Mucosa of stomach (tissue), 1 donor: ENCODE results near the gene CARD11.

ENCODE experiments used
- H3K27me3 ChIP-seq: one replicate; pipeline ENCODE4 v1.7.0; 2013; ENCODE audit warnings: mild to moderate bottlenecking, low read length; ENCODE audit not compliant: control insufficient read depth, insufficient read depth
- H3K36me3 ChIP-seq: one replicate; pipeline ENCODE4 v1.7.0; 2013; ENCODE audit warnings: low read length; ENCODE audit not compliant: control insufficient read depth, insufficient read depth
- H3K4me1 ChIP-seq: one replicate; pipeline ENCODE4 v1.7.0; 2013; ENCODE audit warnings: mild to moderate bottlenecking, low read length; ENCODE audit not compliant: control insufficient read depth, insufficient read depth
- H3K4me3 ChIP-seq: one replicate; pipeline ENCODE4 v1.7.0; 2013; ENCODE audit warnings: low read length
- H3K9ac ChIP-seq: one replicate; pipeline ENCODE4 v1.7.0; 2013; ENCODE audit warnings: mild to moderate bottlenecking, low read length, moderate library complexity
- H3K9me3 ChIP-seq: one replicate; pipeline ENCODE4 v1.7.0; 2013; ENCODE audit warnings: mild to moderate bottlenecking, low read length, moderate library complexity; ENCODE audit not compliant: control insufficient read depth
- donor health status: Pancreatic carcinoma.

Gene CARD11

DNA sequence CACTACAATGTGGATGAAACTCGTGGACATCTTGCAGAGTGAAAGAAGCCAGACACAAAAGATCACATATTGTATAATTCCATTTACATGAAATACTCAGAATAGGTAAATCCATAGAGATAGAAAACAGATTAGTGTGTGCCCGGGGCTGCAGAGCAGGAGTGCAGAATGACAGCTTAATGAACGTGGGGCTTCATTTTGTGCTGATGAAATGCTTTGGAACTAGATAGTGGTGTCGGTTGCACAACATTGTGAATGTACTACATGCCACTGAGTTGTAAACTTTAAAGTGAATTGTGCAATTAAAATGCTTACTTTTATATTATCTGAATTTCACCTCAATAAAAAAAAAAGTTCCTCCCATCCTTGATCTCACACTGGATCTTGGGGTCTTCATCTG, 31.8 kb upstream of the CARD11 start:
- no peak overlapping the region for H3K4me3 ChIP-seq
- no peaks in the 10 kb centered on the region for H3K4me1 ChIP-seq
- no peaks in the 10 kb centered on the region for H3K36me3 ChIP-seq
- no peak overlapping the region for H3K9ac ChIP-seq
- no peaks in the 10 kb centered on the region for H3K9me3 ChIP-seq
- no peaks in the 10 kb centered on the region for H3K27me3 ChIP-seq

DNA sequence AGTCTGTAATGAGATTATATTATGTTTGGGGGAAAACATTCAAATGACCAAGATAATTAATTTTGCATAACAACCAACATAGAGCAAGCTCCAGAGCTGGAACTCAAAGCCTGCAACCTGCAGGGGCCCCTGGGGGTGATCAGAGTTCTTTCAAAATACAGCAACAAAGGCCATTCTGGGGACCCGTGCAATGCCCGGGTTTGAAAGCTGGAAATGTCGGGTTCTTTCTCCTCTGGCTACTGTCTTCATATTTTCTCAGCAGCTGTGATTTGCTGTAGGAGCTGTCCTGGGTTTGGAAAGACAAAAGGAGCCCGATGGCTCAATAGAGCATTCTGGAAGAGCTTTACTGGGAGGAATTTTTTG, 30.8 kb upstream of the CARD11 start:
- H3K4me1 ChIP-seq = no peaks in the 10 kb centered on the region
- no peaks in the 10 kb centered on the region for H3K9me3 ChIP-seq
- no peak overlapping the region for H3K4me3 ChIP-seq
- H3K27me3 ChIP-seq = no peaks in the 10 kb centered on the region
- no peaks in the 10 kb centered on the region for H3K36me3 ChIP-seq
- H3K9ac ChIP-seq = no peak overlapping the region

DNA sequence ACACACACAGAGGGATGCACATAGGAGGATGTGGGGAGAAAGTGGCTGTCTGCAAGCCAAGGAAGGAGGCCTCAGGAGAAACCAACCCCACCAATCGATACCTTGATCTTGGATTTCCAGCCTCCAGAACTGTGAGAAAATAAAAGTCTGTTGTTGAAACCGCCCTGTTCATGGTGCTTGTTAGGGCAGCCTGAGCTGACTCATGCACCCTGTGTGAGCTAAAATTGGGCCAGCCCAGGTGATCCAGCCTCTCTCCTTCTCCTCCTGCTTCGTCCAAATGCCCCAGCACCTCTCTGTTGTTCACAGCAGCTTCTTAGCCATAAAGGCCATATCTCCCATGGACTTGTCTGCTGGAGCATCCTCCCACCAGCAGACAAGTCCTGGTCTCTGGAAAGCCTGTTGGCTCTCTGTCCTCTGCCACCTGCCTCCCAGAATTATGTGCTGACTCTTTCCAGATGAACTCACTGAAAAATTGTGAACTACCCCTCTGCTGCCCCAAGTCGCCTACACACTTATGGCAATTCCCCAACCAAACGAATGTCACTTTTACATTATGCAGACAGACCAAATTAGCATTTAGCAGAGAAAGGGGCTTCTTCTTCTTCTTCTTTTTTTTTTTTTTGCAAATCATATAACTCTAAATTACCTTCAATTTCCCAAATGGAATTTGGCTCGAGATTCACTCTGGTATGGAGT, 30.2 kb upstream of the CARD11 start:
- no peaks in the 10 kb centered on the region for H3K27me3 ChIP-seq
- H3K9me3 ChIP-seq = no peaks in the 10 kb centered on the region
- no peak overlapping the region for H3K9ac ChIP-seq
- no peaks in the 10 kb centered on the region for H3K36me3 ChIP-seq
- H3K4me3 ChIP-seq = no peak overlapping the region
- no peaks in the 10 kb centered on the region for H3K4me1 ChIP-seq

DNA sequence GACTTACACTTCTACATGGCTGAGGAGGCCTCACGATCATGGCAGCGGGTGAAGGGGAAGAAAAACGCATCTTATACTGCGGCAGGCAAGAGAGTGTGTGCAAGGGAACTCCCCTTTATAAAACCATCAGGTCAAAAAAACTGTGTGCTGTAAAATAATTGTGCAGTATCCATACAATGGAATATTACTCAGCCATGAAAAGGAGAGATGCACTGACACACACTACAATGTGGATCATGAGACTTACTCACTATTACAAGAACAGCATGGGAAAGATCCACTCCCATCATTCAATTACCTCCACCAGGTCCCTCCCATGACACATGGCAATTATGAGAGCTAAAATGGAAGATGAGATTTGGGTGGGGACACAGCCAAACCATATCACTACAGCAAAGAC, 27.2 kb upstream of the CARD11 start:
- no peaks in the 10 kb centered on the region for H3K27me3 ChIP-seq
- H3K9ac ChIP-seq = no peak overlapping the region
- H3K4me3 ChIP-seq = no peak overlapping the region
- H3K36me3 ChIP-seq = no peaks in the 10 kb centered on the region
- H3K4me1 ChIP-seq = no peaks in the 10 kb centered on the region
- H3K9me3 ChIP-seq = no peaks in the 10 kb centered on the region

DNA sequence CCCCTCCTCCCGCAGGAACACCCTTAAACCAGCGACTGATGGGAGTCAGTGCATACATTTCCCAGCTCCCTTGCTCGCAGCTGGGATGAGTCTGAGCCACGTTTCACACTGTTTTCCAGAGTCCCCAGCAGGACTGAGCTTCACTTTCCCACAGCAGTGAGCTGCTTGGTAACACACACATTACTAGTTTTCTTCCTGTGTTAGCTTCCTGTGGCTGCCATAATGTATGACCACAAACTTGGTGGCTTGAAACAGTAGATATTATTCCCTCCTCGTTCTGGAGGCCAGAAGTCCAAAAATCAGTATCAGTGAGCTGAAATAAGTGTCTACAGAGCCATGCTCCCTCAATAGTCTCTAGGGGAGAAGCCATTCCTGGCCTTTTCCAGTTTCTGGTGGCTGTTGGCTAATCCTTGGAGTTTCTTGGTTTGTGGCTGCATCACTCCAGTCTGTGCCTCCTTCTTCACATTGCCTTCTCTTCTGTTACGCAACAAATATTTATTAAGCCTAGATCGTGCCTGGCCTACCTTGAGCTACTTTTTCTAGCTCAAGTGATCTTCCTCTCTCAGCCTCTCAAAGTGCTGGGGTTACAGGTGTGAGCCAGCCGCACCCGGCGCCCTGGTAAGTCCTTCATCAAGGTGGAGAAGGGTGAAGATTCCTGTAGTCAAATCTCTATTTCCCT, 26.2 kb upstream of the CARD11 start:
- H3K4me3 ChIP-seq = no peak overlapping the region
- no peaks in the 10 kb centered on the region for H3K27me3 ChIP-seq
- H3K9ac ChIP-seq = no peak overlapping the region
- H3K4me1 ChIP-seq = no peaks in the 10 kb centered on the region
- H3K9me3 ChIP-seq = no peaks in the 10 kb centered on the region
- H3K36me3 ChIP-seq = no peaks in the 10 kb centered on the region

DNA sequence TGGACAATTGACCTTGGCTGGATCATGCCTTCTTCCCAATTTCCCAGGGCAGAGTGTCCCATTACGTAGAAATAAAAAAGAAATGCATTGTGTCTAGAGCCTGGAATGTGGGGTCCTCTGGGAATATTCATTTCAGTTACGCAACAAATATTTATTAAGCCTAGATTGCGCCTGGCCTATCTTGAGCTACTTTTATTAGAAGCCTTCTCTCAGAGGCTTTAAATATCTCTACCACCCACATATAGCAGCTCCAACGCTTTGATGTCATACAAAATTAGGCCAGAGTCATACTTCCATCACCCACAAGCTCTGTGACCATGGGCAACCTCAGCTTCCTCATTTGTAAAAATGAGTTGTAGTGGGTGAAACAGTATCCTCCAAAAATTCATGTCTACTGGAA, 24.9 kb upstream of the CARD11 start:
- H3K36me3 ChIP-seq = no peaks in the 10 kb centered on the region
- H3K27me3 ChIP-seq = no peaks in the 10 kb centered on the region
- H3K9ac ChIP-seq = no peak overlapping the region
- H3K9me3 ChIP-seq = no peaks in the 10 kb centered on the region
- no peaks in the 10 kb centered on the region for H3K4me1 ChIP-seq
- H3K4me3 ChIP-seq = no peak overlapping the region

DNA sequence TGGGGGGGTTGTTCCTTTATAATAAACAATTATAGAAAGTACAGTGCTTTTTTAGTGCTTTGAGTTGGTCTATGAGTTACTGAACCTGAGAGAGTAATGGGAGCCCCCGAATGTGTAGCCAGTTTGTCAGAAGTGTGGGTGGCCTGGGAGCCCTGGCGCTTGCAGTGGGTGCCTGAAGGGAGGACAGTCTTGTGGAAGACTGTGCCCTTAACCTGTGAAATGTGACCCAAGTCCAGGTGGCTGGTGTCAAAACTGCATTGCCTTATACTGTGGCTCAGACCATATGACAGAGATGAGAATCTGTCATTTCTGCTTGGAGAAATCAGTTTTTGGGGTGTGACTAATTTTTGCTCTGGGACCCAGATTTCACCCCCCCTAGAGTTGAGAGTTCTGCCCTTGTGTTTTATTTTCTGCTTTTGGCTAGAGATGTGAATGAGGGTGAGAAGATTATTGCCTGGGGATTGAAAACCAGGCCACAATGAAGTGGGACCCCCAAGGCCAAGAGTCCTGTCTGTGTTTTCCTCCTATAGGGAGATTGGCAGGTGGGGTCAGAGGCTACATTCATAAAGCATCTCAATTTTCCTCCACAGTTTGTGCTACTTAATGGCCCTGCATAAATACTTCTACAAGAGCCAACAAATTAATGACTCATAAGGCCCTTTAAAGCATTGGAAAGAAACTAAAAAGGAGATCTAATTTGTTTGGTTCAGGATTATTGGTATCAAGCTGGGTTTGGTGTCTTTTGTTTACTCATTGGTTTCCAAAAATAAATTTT, 24.1 kb upstream of the CARD11 start:
- Histone ChIP-seq H3K9ac (no peak overlapping the region), H3K36me3 (no peaks in the 10 kb centered on the region), H3K4me3 (no peak overlapping the region), H3K9me3 (no peaks in the 10 kb centered on the region), H3K4me1 (no peaks in the 10 kb centered on the region), H3K27me3 (no peaks in the 10 kb centered on the region)

DNA sequence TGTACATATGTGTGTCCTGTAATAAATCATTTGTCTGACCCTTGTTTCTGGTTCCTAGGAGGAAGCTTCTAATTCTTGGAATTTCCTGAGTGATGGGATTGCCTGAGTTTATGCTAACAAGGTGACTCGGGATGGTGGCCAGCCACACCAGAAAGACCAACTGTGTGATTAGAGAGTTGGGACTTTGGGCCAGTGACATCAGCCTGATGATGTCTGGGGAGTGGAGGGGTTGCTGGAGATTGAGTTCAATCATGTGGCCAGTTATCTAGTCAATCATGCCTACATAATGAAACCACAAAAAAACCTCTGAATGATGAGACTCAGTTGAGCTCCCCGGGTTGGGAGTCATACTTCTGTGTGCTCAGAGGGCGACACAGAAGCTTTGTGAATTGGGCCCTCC, 23.5 kb upstream of the CARD11 start:
- no peak overlapping the region for H3K9ac ChIP-seq
- no peaks in the 10 kb centered on the region for H3K36me3 ChIP-seq
- H3K4me3 ChIP-seq = no peak overlapping the region
- no peaks in the 10 kb centered on the region for H3K27me3 ChIP-seq
- no peaks in the 10 kb centered on the region for H3K4me1 ChIP-seq
- no peaks in the 10 kb centered on the region for H3K9me3 ChIP-seq

DNA sequence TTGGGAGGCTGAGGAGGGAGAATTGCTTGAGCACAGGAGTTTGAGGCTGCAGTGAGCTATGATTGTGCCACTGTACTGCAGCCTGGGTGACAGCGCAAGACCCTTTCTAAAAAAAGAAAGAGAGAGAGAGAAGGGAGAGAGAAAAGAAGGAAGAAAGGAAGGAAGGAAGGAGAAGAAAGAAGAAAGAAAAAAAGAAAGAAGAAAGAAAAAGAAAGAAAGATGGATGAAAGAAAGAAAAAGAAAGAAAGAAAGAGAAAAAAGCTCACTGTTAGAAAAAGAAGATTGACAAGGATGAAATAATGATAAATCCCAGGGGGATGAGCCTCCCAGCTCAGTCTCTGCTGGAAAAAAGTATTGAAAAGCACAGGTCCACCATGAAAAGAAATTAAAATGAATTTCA, 22.8 kb upstream of the CARD11 start:
- H3K27me3 ChIP-seq = no peaks in the 10 kb centered on the region
- H3K36me3 ChIP-seq = no peaks in the 10 kb centered on the region
- H3K4me3 ChIP-seq = no peak overlapping the region
- H3K4me1 ChIP-seq = no peaks in the 10 kb centered on the region
- H3K9ac ChIP-seq = no peak overlapping the region
- no peaks in the 10 kb centered on the region for H3K9me3 ChIP-seq

DNA sequence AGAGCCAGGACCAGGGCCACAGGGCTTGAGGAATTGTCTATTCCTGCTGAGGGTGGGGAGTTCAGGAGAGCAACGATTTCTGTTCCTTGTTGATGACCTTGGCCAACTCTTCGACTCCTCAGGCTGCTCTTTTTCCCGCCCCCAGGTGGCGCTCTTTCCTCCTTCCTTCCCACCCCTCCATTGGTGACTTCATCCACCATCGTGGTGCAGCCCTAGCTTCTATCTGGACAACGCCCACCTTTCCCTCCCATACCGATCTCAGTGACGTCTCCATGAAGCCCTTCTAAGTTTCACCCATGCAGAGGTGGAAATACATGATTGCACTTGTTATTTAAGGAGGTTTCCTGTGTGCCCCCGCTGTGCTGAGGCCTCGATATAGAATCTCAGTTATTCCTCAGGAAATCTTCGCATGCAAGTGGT, 22.1 kb upstream of the CARD11 start:
- Histone ChIP-seq H3K9ac (no peak overlapping the region), H3K4me1 (no peaks in the 10 kb centered on the region), H3K36me3 (no peaks in the 10 kb centered on the region), H3K9me3 (no peaks in the 10 kb centered on the region), H3K4me3 (no peak overlapping the region), H3K27me3 (no peaks in the 10 kb centered on the region)

DNA sequence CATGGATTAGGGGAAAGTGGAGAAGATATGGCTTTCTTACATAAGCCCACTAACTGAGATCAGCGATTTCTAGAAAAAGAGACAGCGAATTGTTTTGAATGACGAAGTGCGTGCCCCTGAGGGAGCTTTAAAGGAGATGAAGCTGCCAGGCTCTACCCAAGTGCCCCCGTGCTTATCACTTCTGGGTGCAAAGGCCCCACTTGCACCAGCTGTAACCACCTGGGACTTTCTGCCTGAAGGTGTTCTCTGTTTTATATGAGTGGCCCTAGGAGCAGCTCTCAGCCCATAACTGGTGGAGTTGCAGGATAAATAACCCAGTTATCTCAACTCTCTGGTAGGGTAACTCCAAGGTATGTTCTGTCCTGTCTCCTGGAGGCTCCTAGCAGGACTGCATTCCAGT, 20.4 kb upstream of the CARD11 start:
- H3K4me1 ChIP-seq = no peaks in the 10 kb centered on the region
- H3K4me3 ChIP-seq = no peak overlapping the region
- H3K27me3 ChIP-seq = no peaks in the 10 kb centered on the region
- no peak overlapping the region for H3K9ac ChIP-seq
- no peaks in the 10 kb centered on the region for H3K36me3 ChIP-seq
- no peaks in the 10 kb centered on the region for H3K9me3 ChIP-seq

DNA sequence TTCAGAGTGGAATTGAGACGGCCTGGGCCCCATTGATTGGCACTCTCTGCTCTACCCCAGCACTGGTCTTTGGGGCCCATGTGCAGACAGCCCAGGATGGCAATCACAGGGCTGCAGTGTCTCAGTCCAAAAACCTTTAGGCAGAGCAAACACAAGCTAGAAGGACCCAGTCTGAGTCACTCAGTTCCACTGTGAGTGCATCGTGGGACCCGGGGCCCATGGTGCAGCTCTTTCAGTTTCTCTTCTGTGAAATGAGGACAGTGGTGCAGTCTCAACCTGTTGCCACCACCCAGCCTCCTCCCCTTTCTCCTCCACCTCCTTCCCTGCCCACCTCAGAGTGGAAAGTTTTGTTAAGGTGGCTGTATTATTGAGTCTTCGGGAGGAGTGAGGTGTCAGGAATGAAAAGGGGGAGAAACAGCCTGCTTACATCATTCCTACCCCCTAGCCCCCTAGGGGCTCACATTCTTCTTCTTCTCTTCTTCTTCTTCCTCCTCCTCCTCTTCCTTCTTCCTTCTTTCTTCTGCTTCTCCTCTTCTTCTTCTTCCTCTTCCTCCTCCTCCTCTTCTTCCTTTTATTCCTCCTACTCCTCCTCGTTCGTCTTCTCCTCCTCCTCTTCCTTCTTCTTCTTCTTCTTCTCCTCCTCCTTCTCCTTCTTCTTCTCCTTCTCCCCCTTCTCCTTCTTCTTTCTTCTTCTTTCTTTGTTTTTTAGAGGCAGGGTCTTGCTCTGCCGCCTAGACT, 19.5 kb upstream of the CARD11 start:
- no peak overlapping the region for H3K4me3 ChIP-seq
- H3K9me3 ChIP-seq = no peaks in the 10 kb centered on the region
- no peaks in the 10 kb centered on the region for H3K36me3 ChIP-seq
- H3K4me1 ChIP-seq = no peaks in the 10 kb centered on the region
- H3K27me3 ChIP-seq = no peaks in the 10 kb centered on the region
- no peak overlapping the region for H3K9ac ChIP-seq
